Motor neuron (in vitro differentiated cells): ENCODE results near the gene FOXO3. TPM values are rescaled to one million over a fixed set of nuclear protein-coding genes. Genes with fewer than 3 reads are reported as not detected.

Experiments
- ATAC-seq, 8 experiments: fragments of 200-7000 bp; cut with Tn5 transposase; replicated peaks in 6 of 8; 2 replicates each; pipeline ENCODE4 v1.8.0; 2021; ENCODE audit warnings: mild to moderate bottlenecking in 8 of 8, moderate library complexity in 8 of 8
- H3K27ac ChIP-seq, 2 donors: fragments of 250-450 bp; sonication (Bioruptor Pico); 2 replicates each; pipeline ENCODE4 v1.9.0; 2021; ENCODE audit warnings: antibody characterized with exemption in 2 of 2, mild to moderate bottlenecking in 2 of 2, moderate library complexity in 1 of 2
- H3K4me1 ChIP-seq, 2 donors: fragments of 250-450 bp; sonication (Bioruptor Pico); replicated peaks in 1 of 2; 2 replicates each; pipeline ENCODE4 v1.6.1; 2021; ENCODE audit warnings: antibody characterized with exemption in 2 of 2, mild to moderate bottlenecking in 2 of 2, moderate library complexity in 1 of 2
- H3K4me3 ChIP-seq, 5 donors: fragments of 250-450 bp; sonication (Bioruptor Pico); 2 replicates each; pipeline ENCODE4 v1.9.0; 2021; ENCODE audit warnings: antibody characterized with exemption in 5 of 5, mild to moderate bottlenecking in 5 of 5, moderate library complexity in 4 of 5
- WGBS, 10 experiments: fragments of 450-650 bp; shearing (Covaris generic); methylation state at CpG; one replicate each; pipeline ENCODE4 v1.0.0; 2022; 5-methylcytosine and 5-hydroxymethylcytosine counted together
- in situ Hi-C, 9 experiments: fragments of 400-800 bp; cut with MboI; loops; one replicate each; pipeline ENCODE4 v1.15.0; 2021; ENCODE audit warnings: low sequenced_read_pairs in 9 of 9, low pct_unique_long_range_greater_than_20kb in 2 of 9; ENCODE audit not compliant: unreplicated experiment in 9 of 9
- total RNA-seq, 8 experiments: library from RNA; unstranded; fragments of 300-600 nt; gene quantifications; 2 replicates each; pipeline versions ENCODE4 v1.2.3 to v1.2.4, GENCODE V29; 2022

The FOXO3 gene
- total RNA-seq, 8 experiments from 2014 or later = 11.0 to 71.0 (median 20.8) TPM

DNA sequence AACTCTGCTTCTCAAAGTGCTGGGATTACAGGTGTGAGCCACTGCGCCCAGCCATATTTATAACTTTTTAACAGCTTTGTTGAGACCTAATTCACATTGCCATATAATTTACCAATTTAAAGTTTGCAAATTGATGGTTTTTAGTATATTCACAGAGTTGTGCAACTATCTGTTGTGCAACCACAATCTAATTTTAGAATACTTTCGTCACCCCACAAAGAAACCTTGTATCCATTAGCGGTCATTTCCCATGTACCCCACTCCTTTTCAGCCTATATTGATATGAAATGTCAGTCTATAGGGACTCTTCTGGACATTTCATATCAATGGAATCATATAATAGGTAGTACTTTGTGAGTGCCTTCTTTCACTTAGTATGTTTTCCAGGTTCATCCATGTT, 55.8 kb downstream of the FOXO3 start:
- in situ Hi-C loops = no loop called here
- peak in 1 of 8 experiments; percentile 55 for ATAC-seq
- WGBS, 10 experiments = 20 to 100% (median 90%) methylated on average over 1 to 3 of the region's 3 CpGs
- Histone ChIP-seq H3K4me1 (no peaks in the 10 kb centered on the region), H3K27ac (no peak overlapping the region), H3K4me3 (no peak overlapping the region)

DNA sequence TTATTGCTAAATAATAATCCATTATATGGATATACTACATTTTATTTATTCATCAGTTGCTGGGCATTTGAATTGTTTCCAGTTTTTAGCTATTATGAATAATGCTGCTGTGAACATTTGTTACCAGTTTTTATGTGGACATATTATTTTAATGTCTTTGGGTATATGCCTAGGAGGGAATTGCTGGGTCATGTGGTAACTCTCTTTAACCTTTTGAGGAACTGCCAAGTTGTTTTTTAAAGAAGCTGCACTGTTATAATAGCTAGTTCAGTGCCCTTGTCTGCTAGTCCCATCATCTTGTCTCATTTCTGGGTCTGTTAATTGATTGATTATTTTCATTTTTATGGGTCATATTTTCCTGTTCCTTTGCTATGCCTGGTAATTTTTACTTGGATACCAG, 56.3 kb downstream of the FOXO3 start:
- no peak overlapping the region for H3K27ac ChIP-seq
- H3K4me3 ChIP-seq = no peak overlapping the region
- in situ Hi-C loops = no loop called here
- H3K4me1 ChIP-seq = no peaks in the 10 kb centered on the region
- peak in 3 of 8 experiments; percentile 31 to 34 (median 32) for ATAC-seq

GRCh38 chr6:108618623-108619152, 58.0 kb downstream of the FOXO3 start:
- 63 to 100% (median 82%) methylated on average over 1 to 3 of the region's 3 CpGs; no CpG with 5 or more reads in 3 of the 10 experiments for whole genome bisulfite sequencing, 10 experiments
- Histone ChIP-seq H3K4me1 (no peaks in the 10 kb centered on the region), H3K27ac (no peak overlapping the region), H3K4me3 (no peak overlapping the region)
- ATAC-seq = no peak
- in situ Hi-C loops = no loop called here

- WGBS, 10 experiments = 89 to 100% (median 100%) methylated on average over 1 to 2 of the region's 2 CpGs
- ATAC-seq = no peak
- Histone ChIP-seq H3K4me1 (no peaks in the 10 kb centered on the region), H3K4me3 (no peak overlapping the region), H3K27ac (no peak overlapping the region)
- in situ Hi-C loops = no loop called here
These were observed 58.9 kb downstream of the FOXO3 start for GRCh38 chr6:108619431-108620197.

DNA sequence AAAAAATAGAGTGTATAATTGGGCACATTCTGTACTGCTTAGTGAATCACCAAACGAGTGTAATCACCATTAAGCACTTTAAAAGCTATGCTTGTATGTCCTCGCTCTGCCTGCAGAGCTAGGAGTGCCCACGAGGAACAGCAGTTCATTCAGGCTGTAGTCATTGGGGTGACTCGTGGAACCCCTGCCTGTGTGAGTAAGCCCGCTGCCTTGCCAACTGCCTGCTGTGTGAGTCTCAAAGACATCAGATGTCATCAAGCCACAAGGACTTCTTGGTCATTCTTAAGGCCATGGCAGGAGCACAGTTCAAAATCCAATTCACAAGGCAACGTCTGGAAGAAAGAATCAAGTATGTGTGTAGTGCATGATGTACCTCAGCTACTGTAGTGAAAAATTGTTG, 60.4 kb downstream of the FOXO3 start:
- H3K27ac ChIP-seq = no peak overlapping the region

DNA sequence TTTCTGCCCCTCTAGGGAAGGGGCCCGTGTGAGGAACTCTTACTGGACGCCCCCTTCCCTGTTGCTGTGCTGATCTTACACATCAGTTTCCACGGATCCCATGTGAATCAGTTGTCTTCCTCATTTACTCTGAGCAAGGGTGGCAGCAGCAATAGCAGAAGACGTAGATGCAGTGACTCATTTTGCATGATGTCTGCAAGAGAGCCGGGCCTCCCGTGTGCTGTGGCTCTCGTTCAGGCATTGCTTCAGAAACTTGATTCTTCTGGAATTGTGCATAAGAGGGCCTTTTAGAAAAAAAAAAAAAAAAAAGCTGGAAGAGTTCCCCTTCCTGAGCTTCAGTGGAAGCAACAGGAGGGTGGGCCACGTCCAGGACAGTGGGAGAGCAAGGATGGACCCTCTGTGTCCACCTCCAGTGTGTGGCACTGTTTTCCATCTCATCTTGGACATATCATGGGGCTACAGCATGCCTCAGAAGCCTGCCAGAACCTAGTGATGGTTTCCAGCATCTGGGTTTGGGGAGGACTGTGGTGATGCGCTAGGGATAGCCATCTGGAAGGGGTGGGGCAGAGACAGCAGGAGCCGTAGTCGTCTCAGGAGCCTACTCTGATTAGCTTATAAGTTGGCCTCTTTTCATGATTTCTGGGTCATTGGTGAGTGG, 62.1 kb downstream of the FOXO3 start:
- H3K4me3 ChIP-seq = no peak overlapping the region
- in situ Hi-C loops = no loop called here
- H3K4me1 ChIP-seq = no peaks in the 10 kb centered on the region
- peak; percentile 39 to 93 (median 83) for ATAC-seq
- 0 to 90% (median 81%) methylated on average over 1 to 7 of the region's 11 CpGs for WGBS, 10 experiments
- H3K27ac ChIP-seq = no peak overlapping the region

More for the DNA sequence above, 60.4 kb downstream of the FOXO3 start:
- in situ Hi-C loops = no loop called here
- Histone ChIP-seq H3K4me1 (no peaks in the 10 kb centered on the region), H3K4me3 (no peak overlapping the region)
- WGBS, 10 experiments = 0 to 89% (median 59%) methylated on average over 1 to 6 of the region's 6 CpGs
- peak in 4 of 8 experiments; percentile 6 to 89 (median 66) for ATAC-seq

DNA sequence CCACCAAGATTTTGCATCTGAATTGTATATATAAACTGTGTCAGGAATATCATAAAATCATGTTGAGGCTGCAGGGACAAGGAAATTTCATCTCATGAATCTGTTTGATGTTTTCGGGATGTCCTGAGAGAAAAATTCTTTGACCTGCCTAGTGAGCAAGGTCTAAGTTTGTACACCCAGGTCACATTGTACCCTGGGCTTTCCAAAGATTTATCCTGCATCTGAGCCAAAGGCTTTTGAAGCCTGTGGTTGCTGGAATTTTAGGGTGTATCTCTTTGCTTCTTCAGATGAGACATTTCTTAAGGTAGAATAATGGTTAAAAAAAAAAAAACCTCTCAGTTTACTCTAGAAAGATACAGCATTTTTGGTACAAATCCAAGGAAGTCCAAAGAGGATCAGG, 63.3 kb downstream of the FOXO3 start:
- in situ Hi-C loops = no loop called here
- 83 to 100% (median 100%) methylated on average over 1 of the region's 1 CpG; no CpG with 5 or more reads in 2 of the 10 experiments for WGBS, 10 experiments

DNA sequence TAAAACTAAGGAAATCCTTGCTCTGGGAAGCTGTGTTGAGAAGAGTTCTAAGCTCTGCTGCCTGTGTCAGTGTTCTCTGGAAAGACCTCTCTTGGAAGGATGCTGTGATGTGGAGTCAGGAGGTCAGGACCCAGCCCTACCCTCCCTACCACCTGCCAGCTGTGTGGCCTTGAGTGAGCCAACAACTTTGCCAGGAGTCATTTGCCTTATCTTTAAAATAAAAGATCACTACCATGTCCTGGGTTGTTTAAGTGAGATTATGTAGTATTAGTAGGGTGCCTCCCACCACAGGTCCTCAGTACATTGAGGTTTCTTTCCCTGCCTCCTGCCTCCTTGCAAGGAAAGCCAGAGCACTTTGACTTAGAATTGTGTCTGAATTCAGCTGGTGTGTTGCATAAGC, 64.9 kb downstream of the FOXO3 start:
- ATAC-seq = no peak
- in situ Hi-C loops = no loop called here
- Histone ChIP-seq H3K4me3 (no peak overlapping the region), H3K27ac (no peak overlapping the region), H3K4me1 (no peaks in the 10 kb centered on the region)

More for the DNA sequence above, 63.3 kb downstream of the FOXO3 start:
- Histone ChIP-seq H3K27ac (no peak overlapping the region), H3K4me3 (no peak overlapping the region), H3K4me1 (no peaks in the 10 kb centered on the region)
- ATAC-seq = no peak

DNA sequence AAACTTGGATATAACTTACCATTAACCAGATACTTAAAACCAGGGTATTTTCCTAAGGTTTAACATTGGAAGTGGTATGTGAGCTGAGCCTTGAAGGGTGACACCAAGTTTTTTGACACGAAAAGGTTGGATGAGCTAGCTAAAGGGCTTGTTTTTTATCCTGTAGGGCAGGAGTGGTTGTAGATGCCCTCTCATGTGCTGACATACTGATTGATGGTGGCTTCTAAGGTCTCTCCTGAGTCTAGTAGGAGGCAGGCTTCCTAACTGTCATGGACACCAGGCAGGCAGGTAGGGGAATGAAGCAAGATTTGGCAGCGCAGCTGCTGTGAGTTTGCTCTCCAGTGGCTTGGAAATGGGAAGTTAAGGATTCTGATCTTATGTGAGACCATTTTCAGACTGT, 66.1 kb downstream of the FOXO3 start:
- Histone ChIP-seq H3K27ac (no peak overlapping the region), H3K4me1 (no peaks in the 10 kb centered on the region), H3K4me3 (no peak overlapping the region)
- WGBS, 10 experiments = 71 to 100% (median 92%) methylated on average over 1 to 2 of the region's 2 CpGs; no CpG with 5 or more reads in 4 of the 10 experiments
- in situ Hi-C loops = no loop called here
- no peak for ATAC-seq

GRCh38 chr6:108627692-108628550, 67.2 kb downstream of the FOXO3 start:
- H3K4me3 ChIP-seq = no peak overlapping the region
- in situ Hi-C loops = no loop called here
- no peaks in the 10 kb centered on the region for H3K4me1 ChIP-seq
- no peak overlapping the region for H3K27ac ChIP-seq
- ATAC-seq = peak in 1 of 8 experiments; percentile 45
- 17 to 90% (median 72%) methylated on average over 1 to 4 of the region's 4 CpGs for WGBS, 10 experiments

DNA sequence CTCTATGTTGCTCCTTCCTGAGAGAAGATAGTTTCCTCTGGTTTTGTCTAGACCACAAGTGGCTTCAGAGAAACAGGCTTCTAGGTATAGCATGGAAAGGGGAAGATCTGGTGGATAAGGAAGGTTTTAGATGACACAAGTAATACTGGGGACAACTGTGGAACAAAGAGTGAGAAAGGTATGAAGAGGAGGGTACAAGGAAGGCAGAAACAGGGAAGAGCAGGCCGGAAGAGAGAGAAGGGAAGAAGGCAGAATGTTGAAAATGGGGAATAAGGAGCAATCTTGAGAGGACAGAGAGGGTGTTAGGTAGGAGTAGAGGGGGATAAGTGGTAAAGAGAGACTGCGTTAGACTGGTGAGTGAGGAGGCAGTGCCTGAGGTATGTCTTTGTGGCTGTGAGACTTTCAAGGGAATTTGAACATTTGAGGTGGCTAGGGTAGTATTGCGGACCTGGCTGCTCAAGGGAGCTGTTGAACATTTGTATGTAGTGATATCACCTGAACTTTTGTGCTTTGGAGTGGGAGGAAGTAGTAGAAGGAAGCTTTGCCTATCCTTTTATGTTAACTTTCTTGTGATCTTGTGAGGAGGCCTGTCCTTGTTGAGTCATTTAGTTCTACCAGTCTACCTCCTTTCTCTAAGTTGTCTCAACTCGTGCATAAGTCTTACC, 69.5 kb downstream of the FOXO3 start:
- in situ Hi-C loops = no loop called here
- H3K4me3 ChIP-seq = no peak overlapping the region
- WGBS, 10 experiments = 89 to 100% (median 92%) methylated on average over 1 to 4 of the region's 4 CpGs
- no peak overlapping the region for H3K27ac ChIP-seq
- peaks cover 5 to 7% of the 10 kb centered on the region in 2 donors for H3K4me1 ChIP-seq
- no peak for ATAC-seq

DNA sequence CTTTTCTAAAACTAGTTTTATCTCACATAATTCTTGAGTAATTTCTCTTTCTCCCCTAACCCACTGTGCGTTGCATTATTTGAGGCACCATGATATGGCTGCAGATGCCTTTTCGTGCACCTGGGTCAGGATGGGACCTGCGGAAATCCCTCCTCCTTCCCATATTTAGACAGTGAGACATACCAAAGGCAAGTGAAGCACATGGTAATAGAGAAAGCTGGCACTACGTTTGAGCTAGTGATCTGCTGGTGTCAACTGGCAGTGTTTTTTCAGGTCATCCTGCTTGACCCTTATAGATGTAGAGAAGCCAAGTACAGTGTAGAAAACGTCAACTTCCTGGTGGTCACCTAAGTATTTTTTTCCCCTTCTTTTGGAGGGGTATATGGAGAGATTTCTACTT, 71.7 kb downstream of the FOXO3 start:
- WGBS, 10 experiments = 32 to 100% (median 83%) methylated on average over 1 to 4 of the region's 5 CpGs; no CpG with 5 or more reads in 2 of the 10 experiments
- H3K4me3 ChIP-seq = no peak overlapping the region
- H3K4me1 ChIP-seq = peaks cover 5 to 7% of the 10 kb centered on the region in 2 donors
- no peak overlapping the region for H3K27ac ChIP-seq
- in situ Hi-C loops = no loop called here
- no peak for ATAC-seq
